Esophagus muscularis mucosa (tissue), 4 donors: ENCODE measurements around the gene PLB1. TPM values are rescaled to one million over a fixed set of nuclear protein-coding genes. Genes with fewer than 3 reads are reported as not detected.

Experiments
- DNase-seq: peaks from one replicate; pipeline ENCODE4 v3.0.0-alpha.2; 2017; ENCODE audit errors: extremely low spot score
- H3K27ac ChIP-seq, 4 donors: fragments of 200-600 bp; sonication (generic); replicated peaks in 1 of 4; 1 replicate in 3 of 4; 2 replicates in 1 of 4; pipeline ENCODE4 v1.5.1; 2016 to 2019; ENCODE audit warnings: mild to moderate bottlenecking in 1 of 4
- H3K27me3 ChIP-seq, 4 donors: fragments of 200-600 bp; sonication (generic); one replicate each; pipeline versions ENCODE4 v1.5.1 to v1.6.0; 2016 to 2019
- H3K36me3 ChIP-seq, 4 donors: fragments of 200-600 bp; sonication (generic); one replicate each; pipeline ENCODE4 v1.5.1; 2016 to 2019
- H3K4me1 ChIP-seq, 4 donors: fragments of 200-600 bp; sonication (generic); one replicate each; pipeline ENCODE4 v1.5.1; 2016 to 2019
- H3K4me3 ChIP-seq, 4 donors: fragments of 200-600 bp; sonication (generic); 1 replicate in 2 of 4; 2 replicates in 2 of 4; pipeline ENCODE4 v1.5.1; 2016 to 2019; ENCODE audit warnings: mild to moderate bottlenecking in 4 of 4, moderate library complexity in 1 of 4
- H3K9me3 ChIP-seq, 4 donors: fragments of 200-600 bp; sonication (generic); 1 replicate in 3 of 4; 2 replicates in 1 of 4; pipeline ENCODE4 v1.5.1; 2016 to 2019
- EP300 ChIP-seq: sonication (generic); formaldehyde crosslinking; IDR thresholded peaks from one replicate; pipeline ENCODE4 v1.6.1; 2017; ENCODE audit warnings: antibody characterized with exemption
- POLR2A ChIP-seq: fragments of 450-650 bp; IDR thresholded peaks from one replicate; pipeline ENCODE4 v1.6.1; 2017; ENCODE audit warnings: antibody characterized with exemption, moderate library complexity, mild to moderate bottlenecking, low read depth
- POLR2AphosphoS5 ChIP-seq, 2 donors: sonication (generic); formaldehyde crosslinking; IDR thresholded peaks; one replicate each; pipeline ENCODE4 v1.6.1; 2017; ENCODE audit warnings: antibody characterized with exemption in 2 of 2
- WGBS: methylation state at CpG from one replicate; pipeline ENCODE4 v1.1.5; 2018; 5-methylcytosine and 5-hydroxymethylcytosine counted together
- intact Hi-C: fragments of 100-400 bp; cut with DNase I; formaldehyde crosslinking; loops from one replicate; pipeline ENCODE4 v1.15.1; 2023
- total RNA-seq, 4 donors: library from RNA; depleted of rRNA; stranded (reverse); fragments of >200 nt; gene quantifications; one replicate each; pipeline versions ENCODE4 v1.1.0 to v1.2.1, GENCODE V29; 2016
- TF ChIP-seq, protein P1 (sequence below), 3 experiments: fragments of 200-600 bp in 2 of 3; fragments of 450-650 bp in 1 of 3; sonication (generic) in 2 of 3; IDR thresholded peaks; one replicate each; pipeline ENCODE4 v1.5.1; 2017 to 2019; ENCODE audit warnings: antibody characterized with exemption in 3 of 3, mild to moderate bottlenecking in 2 of 3, moderate library complexity in 1 of 3

Gene PLB1
- total RNA-seq, 4 donors from 2014 or later: 2.5 to 11.1 (median 7.7) TPM

DNA sequence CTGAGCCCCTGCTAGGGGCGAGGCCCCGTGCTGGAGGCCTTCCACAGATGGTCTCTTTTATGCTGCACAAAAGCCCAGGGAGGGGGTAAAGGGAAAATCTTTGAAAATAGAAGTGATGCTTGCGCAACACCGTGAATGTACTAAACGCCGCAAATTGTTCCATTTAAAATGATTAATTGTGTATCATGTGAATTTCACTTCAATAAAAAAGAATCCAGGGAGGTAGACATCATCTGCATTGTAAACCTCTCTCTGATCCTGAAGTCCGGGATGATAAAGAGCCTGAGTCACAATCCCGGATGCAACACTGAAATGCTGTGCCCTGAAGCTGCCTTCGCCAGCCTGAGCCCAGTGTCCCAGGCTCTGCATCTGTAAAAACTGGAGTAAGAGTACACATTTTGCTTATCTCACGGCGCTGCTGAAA, 148.1 kb downstream of the PLB1 start:
- peak; percentile 54 for TF ChIP-seq EP300
- TF ChIP-seq, protein P1, sequence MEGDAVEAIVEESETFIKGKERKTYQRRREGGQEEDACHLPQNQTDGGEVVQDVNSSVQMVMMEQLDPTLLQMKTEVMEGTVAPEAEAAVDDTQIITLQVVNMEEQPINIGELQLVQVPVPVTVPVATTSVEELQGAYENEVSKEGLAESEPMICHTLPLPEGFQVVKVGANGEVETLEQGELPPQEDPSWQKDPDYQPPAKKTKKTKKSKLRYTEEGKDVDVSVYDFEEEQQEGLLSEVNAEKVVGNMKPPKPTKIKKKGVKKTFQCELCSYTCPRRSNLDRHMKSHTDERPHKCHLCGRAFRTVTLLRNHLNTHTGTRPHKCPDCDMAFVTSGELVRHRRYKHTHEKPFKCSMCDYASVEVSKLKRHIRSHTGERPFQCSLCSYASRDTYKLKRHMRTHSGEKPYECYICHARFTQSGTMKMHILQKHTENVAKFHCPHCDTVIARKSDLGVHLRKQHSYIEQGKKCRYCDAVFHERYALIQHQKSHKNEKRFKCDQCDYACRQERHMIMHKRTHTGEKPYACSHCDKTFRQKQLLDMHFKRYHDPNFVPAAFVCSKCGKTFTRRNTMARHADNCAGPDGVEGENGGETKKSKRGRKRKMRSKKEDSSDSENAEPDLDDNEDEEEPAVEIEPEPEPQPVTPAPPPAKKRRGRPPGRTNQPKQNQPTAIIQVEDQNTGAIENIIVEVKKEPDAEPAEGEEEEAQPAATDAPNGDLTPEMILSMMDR (IDR thresholded peaks at IDR 0.05): no peak
- no peak for TF ChIP-seq POLR2A
- peak; percentile 72 to 86 for TF ChIP-seq POLR2AphosphoS5 (IDR thresholded peaks at IDR 0.05)
- H3K36me3 ChIP-seq: no peaks in the 10 kb centered on the region
- peak overlapping the region in 1 of 4 donors; percentile 16 for H3K4me3 ChIP-seq
- 47% methylated on average over 11 of the region's 11 CpGs for WGBS
- no peak for DNase-seq
- H3K27ac ChIP-seq: peak overlapping the region; percentile 92 to 98 (median 96)
- H3K9me3 ChIP-seq: no peaks in the 10 kb centered on the region
- H3K27me3 ChIP-seq: no peaks in the 10 kb centered on the region
- peaks cover 11 to 83% (median 81%) of the 10 kb centered on the region in 4 donors for H3K4me1 ChIP-seq
- intact Hi-C loops: no loop called here

DNA sequence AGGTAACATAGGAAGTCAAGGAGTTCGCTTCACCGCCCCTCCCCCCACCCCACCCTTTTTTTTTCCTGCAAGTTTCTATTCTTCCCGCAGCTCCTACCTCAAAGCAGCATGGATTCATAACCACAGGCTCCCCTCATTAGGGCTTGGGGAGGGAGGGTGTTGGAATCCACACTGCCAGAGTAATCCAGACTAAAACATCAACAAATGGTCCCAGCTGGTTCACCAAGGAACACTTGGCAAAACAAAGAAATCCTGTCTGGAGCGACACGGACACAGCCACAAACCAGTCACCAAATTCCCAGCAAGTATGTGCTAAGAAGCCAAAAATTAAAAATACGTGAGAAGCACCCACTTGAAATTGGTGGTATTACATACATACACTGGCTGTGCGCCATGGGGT, 148.9 kb downstream of the PLB1 start:
- Histone ChIP-seq H3K9me3 (no peaks in the 10 kb centered on the region), H3K27me3 (no peaks in the 10 kb centered on the region), H3K27ac (peak overlapping the region; percentile 92 to 98 (median 96)), H3K4me1 (peaks cover 11 to 83% (median 80%) of the 10 kb centered on the region in 4 donors), H3K36me3 (no peaks in the 10 kb centered on the region), H3K4me3 (no peak overlapping the region)
- WGBS: 76% methylated on average over 7 of the region's 7 CpGs
- DNase-seq: no peak
- intact Hi-C loops: no loop called here
- no peak for TF ChIP-seq EP300
- TF ChIP-seq POLR2A: no peak
- TF ChIP-seq, protein P1 (IDR thresholded peaks at IDR 0.05): no peak
- TF ChIP-seq POLR2AphosphoS5 (IDR thresholded peaks at IDR 0.05): no peak

DNA sequence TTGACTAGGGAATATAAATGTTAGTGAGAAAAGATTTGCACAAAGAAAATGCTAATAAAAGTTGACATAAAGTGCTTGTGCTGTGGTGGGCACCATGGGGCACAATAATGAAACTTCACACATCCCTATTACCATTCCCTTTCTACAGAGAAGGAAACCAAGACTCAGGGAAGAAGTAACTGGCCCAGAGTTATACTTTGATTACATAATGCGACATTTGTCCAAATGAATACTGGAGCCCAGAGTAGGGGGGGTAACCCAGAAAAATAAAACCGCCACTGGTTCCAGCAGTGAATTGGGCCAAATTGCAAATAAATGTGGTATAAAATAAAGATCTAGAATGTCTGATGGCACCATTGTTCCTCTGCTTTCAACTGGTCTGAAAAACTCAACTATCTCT, 149.7 kb downstream of the PLB1 start:
- Histone ChIP-seq H3K27ac (peak overlapping the region; percentile 92 to 98 (median 96)), H3K9me3 (no peaks in the 10 kb centered on the region), H3K27me3 (no peaks in the 10 kb centered on the region), H3K36me3 (no peaks in the 10 kb centered on the region), H3K4me1 (peaks cover 11 to 79% (median 75%) of the 10 kb centered on the region in 4 donors), H3K4me3 (no peak overlapping the region)
- TF ChIP-seq EP300 (no peak), POLR2A (no peak), POLR2AphosphoS5 (IDR thresholded peaks at IDR 0.05) (no peak)
- TF ChIP-seq, protein P1 (IDR thresholded peaks at IDR 0.05): no peak
- WGBS: 59% methylated on average over 2 of the region's 2 CpGs
- intact Hi-C loops: no loop called here
- no peak for DNase-seq

DNA sequence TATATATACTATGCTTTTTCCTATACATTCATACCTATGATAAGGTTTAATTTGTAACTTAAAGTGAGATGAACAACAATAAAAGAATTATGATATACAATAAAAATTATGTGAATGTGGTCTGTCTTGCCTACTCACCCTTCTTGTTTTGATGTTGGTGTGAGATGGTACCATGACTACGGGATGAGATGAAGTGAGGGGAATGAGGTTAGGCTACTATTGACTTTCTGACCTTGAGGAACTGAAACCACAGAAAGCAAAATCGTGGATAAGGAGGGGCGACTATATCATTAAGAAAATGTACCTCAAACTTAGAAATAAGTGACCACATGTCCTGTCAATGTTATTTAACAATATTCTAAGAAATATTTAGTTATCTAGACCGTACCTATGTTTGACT, 151.8 kb downstream of the PLB1 start:
- WGBS: 84% methylated on average over 4 of the region's 4 CpGs
- Histone ChIP-seq H3K27ac (peak overlapping the region; percentile 92 to 98 (median 96)), H3K9me3 (no peaks in the 10 kb centered on the region), H3K27me3 (no peaks in the 10 kb centered on the region), H3K4me1 (peaks cover 11 to 83% (median 76%) of the 10 kb centered on the region in 4 donors), H3K36me3 (no peaks in the 10 kb centered on the region), H3K4me3 (no peak overlapping the region)
- TF ChIP-seq POLR2A: no peak
- no peak for TF ChIP-seq POLR2AphosphoS5 (IDR thresholded peaks at IDR 0.05)
- TF ChIP-seq EP300: no peak
- TF ChIP-seq, protein P1 (IDR thresholded peaks at IDR 0.05): no peak
- intact Hi-C loops: no loop called here
- no peak for DNase-seq

DNA sequence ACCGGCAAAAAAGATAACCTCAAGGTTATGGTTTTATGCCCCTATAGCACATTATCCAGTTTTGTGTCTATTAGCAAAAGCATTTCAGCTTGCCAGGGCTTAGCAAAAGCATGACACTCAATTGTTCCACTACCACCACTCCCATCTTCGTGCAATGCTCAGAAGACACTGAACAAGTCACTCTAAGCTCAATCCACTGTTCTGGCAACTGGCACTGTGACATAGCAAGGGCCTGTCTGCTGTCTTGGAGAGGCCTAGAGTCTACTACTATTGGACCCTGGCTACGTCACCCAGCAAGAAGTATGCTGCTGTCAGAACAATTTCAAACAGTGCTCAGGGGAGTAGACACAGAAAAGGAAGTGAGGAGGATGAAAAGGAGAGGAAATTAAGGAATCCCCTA, 152.3 kb downstream of the PLB1 start:
- Histone ChIP-seq H3K4me3 (no peak overlapping the region), H3K36me3 (no peaks in the 10 kb centered on the region), H3K9me3 (no peaks in the 10 kb centered on the region), H3K27me3 (no peaks in the 10 kb centered on the region), H3K4me1 (peaks cover 11 to 83% (median 76%) of the 10 kb centered on the region in 4 donors), H3K27ac (peak overlapping the region; percentile 92 to 98 (median 96))
- TF ChIP-seq, protein P1 (IDR thresholded peaks at IDR 0.05): no peak
- TF ChIP-seq POLR2AphosphoS5 (IDR thresholded peaks at IDR 0.05): peak; percentile 79 to 86
- intact Hi-C loops: no loop called here
- DNase-seq: no peak
- WGBS: 54% methylated on average over 3 of the region's 3 CpGs
